Measurements from ENCODE around the gene OR1E2.

Gene OR1E2

DNA sequence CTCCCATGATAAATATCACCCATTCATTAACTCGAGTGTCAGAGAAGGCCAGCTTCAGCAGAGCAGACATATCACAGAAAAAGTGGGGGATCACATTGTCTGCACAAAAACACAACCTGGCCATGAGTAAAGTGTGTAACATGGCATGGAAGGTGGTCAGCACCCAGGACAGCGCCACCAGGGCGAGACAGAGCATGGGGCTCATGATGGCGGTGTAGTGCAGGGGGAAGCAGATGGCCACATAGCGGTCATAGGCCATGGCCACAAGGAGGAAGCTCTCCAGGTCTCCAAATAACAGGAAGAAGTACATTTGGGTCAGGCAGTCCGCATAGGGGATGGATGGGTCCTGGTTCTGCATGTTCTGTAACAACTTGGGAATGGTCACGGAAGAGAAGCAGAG, 35.8 kb downstream of the OR1E2 start:
- peak; percentile 49 for DNase-seq

DNA sequence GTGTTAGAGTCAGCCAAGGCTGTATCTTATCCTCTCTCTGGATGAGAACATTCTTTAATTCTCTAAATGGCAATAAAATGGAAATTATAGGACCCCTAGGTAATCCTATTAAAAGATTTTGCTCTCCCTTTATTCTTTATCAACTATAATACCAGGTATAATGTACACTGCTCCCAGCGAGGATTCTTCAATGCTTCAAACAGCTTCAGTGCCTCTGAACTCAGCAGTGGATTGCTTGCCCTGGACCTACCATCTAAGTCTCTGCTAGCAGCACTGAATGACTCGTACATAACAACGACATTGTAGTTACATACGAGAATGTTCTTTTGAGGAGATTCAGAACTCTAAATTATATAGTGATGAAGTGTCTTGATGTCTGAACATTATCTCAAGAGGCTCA, 43.9 kb downstream of the OR1E2 start:
- no peak for DNase-seq

DNA sequence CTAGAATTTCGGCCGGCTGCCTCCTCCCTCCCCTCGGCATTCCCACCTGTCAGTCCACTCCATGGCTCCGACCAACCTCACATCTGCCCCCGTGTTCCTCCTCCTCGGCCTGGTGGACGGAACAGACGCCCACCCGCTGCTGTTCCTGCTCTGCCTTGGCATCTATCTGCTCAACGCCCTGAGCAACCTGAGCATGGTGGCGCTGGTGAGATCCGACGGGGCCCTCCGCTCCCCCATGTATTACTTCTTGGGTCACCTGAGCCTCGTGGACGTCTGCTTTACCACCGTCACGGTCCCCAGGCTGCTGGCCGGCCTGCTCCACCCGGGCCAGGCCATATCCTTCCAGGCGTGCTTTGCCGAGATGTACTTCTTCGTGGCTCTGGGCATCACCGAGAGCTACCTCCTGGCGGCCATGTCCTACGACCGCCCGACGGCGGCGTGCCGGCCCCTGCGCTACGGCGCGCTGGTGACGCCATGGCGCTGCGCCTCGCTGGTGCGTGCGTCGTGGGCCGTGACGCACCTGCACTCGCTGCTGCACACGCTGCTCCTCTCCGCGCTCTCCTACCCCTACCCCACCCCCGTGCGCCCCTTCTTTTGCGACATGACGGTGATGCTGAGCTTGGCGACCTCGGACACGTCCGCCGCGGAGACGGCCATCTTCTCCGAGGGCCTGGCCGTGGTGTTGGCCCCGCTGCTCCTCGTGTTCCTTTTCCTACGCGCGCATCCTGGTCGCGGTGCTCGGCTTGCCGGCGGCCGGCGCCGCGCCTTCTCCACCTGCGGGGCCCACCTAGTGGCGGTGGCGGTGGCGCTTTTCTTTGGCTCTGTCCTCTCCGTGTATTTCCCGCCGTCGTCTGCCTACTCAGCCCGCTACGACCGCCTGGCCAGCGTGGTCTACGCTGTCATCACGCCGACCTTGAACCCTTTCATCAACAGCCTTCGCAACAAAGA, 47.5 kb downstream of the OR1E2 start, which contains the start of gene OR3A2:
Gene OR3A2, minus strand, starts transcription at position 440 of the 948 bp plus-strand sequence.
- DNase-seq = peak; percentile 37

All from hematopoietic multipotent progenitor cell treated with erythropoietin and hydrocortisone succinate and interleukin-3 and kit ligand, for 4 days (in vitro differentiated cells).